Pancreas (tissue), 10 donors: ENCODE measurements around the gene NAIF1. TPM values are rescaled to one million over a fixed set of nuclear protein-coding genes. Genes with fewer than 3 reads are reported as not detected.

ENCODE experiments used
- ATAC-seq, 4 donors: fragments of 200-7000 bp; cut with Tn5 transposase; one replicate each; pipeline versions ENCODE4 v1.8.0 to v1.9.1; 2020; ENCODE audit warnings: mild to moderate bottlenecking in 4 of 4, moderate library complexity in 4 of 4
- DNase-seq, 6 donors: peaks; one replicate each; pipeline ENCODE4 v3.0.0-alpha.2; 2020
- FAIRE-seq: peaks from 2 replicates; lab custom pipeline; 2012; peaks lifted over from hg19 to GRCh38; lab: Jason Lieb, UNC
- H3K27ac ChIP-seq, 4 donors: fragments of 200-600 bp; sonication (generic); 1 replicate in 3 of 4; 2 replicates in 1 of 4; pipeline versions ENCODE4 v1.5.0 to v1.8.0; 2020
- H3K27me3 ChIP-seq, 4 donors: fragments of 200-600 bp; one replicate each; pipeline ENCODE4 v1.8.0; 2021
- H3K36me3 ChIP-seq, 3 donors: fragments of 200-600 bp; sonication (generic) in 1 of 3; one replicate each; pipeline versions ENCODE4 v1.5.0 to v1.8.0; 2020 to 2021
- H3K4me1 ChIP-seq, 3 donors: fragments of 200-600 bp; one replicate each; pipeline ENCODE4 v1.8.0; 2021
- H3K4me3 ChIP-seq, 4 donors: fragments of 200-600 bp; sonication (generic) in 2 of 4; one replicate each; pipeline versions ENCODE4 v1.5.0 to v1.8.0; 2020 to 2021
- H3K9me3 ChIP-seq, 4 donors: fragments of 200-600 bp; one replicate each; pipeline ENCODE4 v1.8.0; 2021
- WGBS, 2 donors: extraction: QIAGEN DNeasy Blood & Tissue Kit; methylation state at CpG; one replicate each; pipeline ENCODE4 v1.1.7; 2013; 5-methylcytosine and 5-hydroxymethylcytosine counted together
- intact Hi-C, 3 donors: fragments of 100-400 bp; cut with DNase I; formaldehyde crosslinking; loops; one replicate each; pipeline versions ENCODE4 v1.11.1 to v1.14.2; 2022
- polyA plus RNA-seq, 2 donors: library from polyadenylated mRNA; stranded (reverse); fragments of 200-250 nt; gene quantifications; one replicate each; pipeline ENCODE4 v1.2.3, GENCODE V29; 2013
- total RNA-seq, 6 donors: library from RNA; stranded (reverse); fragmentation: NEBNext Ultra II Directional in 4 of 6; extraction: Animal tissue kit (Norgen Biotek cat#: 25700) in 4 of 6; gene quantifications; one replicate each; pipeline versions ENCODE4 v1.2.1 to v1.2.4, GENCODE V29; 2021 to 2023
- TF ChIP-seq, protein P1 (sequence below), 4 donors: fragments of 200-600 bp; sonication (generic) in 3 of 4; IDR thresholded peaks; one replicate each; pipeline versions ENCODE4 v1.5.0 to v1.8.0; 2021; ENCODE audit warnings: antibody characterized with exemption in 4 of 4
- donor health status: healthy with polysubstance abuse.
- donor health status: DM: no; HTN: no; CAD: no; lungs with moderate emphysema.
- donor health status: DM: no; HTN: no; CAD: no.
- donor health status: control.
- donor health status: control.
- donor health status: Bipolar disorder and iron deficiency.
- donor health status: DM: yes; HTN: yes; CAD: no.
- donor health status: DM: no; HTN: no; CAD: no.
- donor health status: DM: no; HTN: no; CAD: no.
- donor health status: DM: yes; HTN: yes; CAD: no.

The NAIF1 gene
- total and polyA plus RNA-seq, 8 donors, result 3.0 to 6.8 (median 4.2) TPM

DNA sequence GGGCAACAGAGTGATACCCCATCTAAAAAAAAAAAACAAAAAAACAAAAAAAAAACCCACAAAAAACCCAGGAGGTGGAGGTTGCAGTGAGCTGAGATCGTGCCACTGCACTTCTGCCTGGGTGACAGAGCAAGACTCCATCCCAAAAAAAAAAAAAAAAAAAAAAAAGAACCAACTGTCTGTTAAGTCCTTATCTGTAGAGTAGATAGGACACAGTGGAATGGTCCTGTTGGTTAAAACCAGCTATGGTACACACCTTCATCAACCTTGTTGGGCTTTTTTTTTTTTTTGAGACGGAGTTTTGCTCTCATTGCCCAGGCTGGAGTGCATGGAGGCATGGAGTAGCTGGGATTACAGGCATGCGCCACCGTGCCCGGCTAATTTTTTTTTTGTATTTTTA is 13.1 kb upstream of the NAIF1 start:
- intact Hi-C loops, result no loop called here
- Histone ChIP-seq H3K36me3 (no peaks in the 10 kb centered on the region), H3K4me1 (peaks cover 18 to 39% (median 33%) of the 10 kb centered on the region in 3 donors), H3K27ac (peak overlapping the region in 1 of 4 donors; percentile 68), H3K4me3 (no peak overlapping the region), H3K9me3 (no peaks in the 10 kb centered on the region), H3K27me3 (no peaks in the 10 kb centered on the region)
- WGBS, 2 donors, result 96 to 98% methylated on average over 5 of the region's 5 CpGs
- TF ChIP-seq, protein P1, sequence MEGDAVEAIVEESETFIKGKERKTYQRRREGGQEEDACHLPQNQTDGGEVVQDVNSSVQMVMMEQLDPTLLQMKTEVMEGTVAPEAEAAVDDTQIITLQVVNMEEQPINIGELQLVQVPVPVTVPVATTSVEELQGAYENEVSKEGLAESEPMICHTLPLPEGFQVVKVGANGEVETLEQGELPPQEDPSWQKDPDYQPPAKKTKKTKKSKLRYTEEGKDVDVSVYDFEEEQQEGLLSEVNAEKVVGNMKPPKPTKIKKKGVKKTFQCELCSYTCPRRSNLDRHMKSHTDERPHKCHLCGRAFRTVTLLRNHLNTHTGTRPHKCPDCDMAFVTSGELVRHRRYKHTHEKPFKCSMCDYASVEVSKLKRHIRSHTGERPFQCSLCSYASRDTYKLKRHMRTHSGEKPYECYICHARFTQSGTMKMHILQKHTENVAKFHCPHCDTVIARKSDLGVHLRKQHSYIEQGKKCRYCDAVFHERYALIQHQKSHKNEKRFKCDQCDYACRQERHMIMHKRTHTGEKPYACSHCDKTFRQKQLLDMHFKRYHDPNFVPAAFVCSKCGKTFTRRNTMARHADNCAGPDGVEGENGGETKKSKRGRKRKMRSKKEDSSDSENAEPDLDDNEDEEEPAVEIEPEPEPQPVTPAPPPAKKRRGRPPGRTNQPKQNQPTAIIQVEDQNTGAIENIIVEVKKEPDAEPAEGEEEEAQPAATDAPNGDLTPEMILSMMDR (IDR thresholded peaks at IDR 0.05), result no peak
- no peak for ATAC-seq
- FAIRE-seq, result no peak
- no peak for DNase-seq

DNA sequence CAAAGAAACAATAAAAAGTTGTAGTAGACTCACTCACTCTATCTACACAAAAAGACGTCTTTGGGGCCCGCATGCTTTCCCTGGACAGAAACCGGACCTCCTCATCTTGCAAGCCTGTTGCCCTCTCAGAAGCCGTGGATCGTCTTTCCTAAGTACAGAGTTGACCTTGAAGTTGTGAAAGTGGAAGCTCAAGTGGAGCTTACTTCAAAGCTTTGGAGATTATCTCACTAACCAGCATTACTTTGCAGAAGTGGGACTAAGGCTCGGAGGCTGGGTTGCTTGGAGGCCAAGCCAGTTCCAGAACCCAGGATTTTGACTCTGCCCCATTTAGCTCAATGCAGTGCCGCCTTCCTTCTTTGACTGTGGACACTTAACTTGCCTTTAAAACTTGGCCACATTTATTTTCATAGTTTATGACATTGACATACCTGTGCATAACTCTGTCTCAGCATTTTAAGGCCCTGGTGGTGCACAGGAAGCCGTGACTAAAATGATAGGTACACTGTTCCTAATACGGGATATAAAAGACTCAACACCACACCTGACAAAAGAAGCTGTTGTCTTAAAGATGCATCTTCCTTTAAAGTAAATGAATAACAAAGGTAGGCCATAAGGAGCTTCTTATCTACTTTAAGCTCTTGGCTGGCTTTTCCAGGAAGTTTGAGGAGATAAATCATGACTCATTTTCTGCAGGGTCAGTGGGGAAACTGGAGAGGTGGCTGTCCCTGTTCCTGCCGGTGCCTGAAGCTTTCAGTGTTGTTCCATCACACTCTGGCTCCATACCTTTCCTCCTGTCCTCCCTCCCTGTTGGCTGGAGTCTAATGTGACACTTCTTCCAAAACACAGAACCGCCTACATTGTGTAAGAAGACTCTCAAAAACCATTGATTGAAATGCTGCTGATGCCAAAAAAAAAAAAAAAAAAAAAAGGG is 11.6 kb upstream of the NAIF1 start:
- no peaks in the 10 kb centered on the region for H3K27me3 ChIP-seq
- DNase-seq (peak in 3 of 6 donors; percentile 12 to 72 (median 55)), FAIRE-seq (no peak), ATAC-seq (peak; percentile 78 to 88 (median 83))
- intact Hi-C loops, result no loop called here
- H3K4me1 ChIP-seq, result peaks cover 18 to 42% (median 33%) of the 10 kb centered on the region in 3 donors
- H3K27ac ChIP-seq, result peak overlapping the region; percentile 17 to 82 (median 58)
- no peak overlapping the region for H3K4me3 ChIP-seq
- H3K9me3 ChIP-seq, result no peaks in the 10 kb centered on the region
- 39 to 45% methylated on average over 11 of the region's 11 CpGs for WGBS, 2 donors
- H3K36me3 ChIP-seq, result no peaks in the 10 kb centered on the region
- TF ChIP-seq, protein P1 (IDR thresholded peaks at IDR 0.05), result no peak

DNA sequence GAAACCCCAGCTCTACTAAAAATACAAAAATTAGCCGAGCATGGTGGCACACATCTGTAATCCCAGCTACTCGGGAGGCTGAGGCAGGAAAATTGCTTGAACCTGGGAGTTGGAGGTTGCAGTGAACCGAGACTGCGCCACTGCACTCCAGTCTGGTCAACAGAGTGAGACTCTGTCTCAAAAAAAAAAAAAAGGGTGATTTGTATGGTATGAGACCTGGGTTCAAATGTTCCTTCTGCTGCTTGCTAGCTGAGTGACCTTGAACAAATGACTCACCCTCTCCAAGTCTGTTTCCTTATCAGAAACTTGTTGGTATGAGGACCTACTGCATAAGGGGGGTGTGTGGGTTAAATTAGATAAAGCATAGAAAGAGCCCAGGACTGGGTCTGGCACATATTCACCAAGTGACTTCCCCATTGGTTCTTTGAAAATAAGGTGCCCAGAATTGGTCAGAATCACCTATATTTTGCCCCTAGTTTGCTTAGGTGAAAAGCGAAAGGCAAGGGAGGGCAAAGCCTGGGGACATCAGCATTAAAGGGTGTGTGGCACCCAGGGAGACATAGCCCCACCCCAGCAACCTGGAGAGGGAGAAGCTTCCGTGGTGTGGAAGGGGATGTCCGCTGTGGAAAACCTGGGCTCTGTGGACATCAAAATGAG is 10.9 kb upstream of the NAIF1 start:
- peaks cover 19 to 50% (median 34%) of the 10 kb centered on the region in 3 donors for H3K4me1 ChIP-seq
- no peaks in the 10 kb centered on the region for H3K9me3 ChIP-seq
- no peaks in the 10 kb centered on the region for H3K27me3 ChIP-seq
- FAIRE-seq (no peak), DNase-seq (peak in 1 of 6 donors; percentile 7), ATAC-seq (peak; percentile 49 to 60 (median 55))
- no peaks in the 10 kb centered on the region for H3K36me3 ChIP-seq
- TF ChIP-seq, protein P1 (IDR thresholded peaks at IDR 0.05), result no peak
- H3K27ac ChIP-seq, result peak overlapping the region in 3 of 4 donors; percentile 17 to 82 (median 68)
- no peak overlapping the region for H3K4me3 ChIP-seq
- WGBS, 2 donors, result 89 to 94% methylated on average over 7 of the region's 7 CpGs
- intact Hi-C loops, result no loop called here

DNA sequence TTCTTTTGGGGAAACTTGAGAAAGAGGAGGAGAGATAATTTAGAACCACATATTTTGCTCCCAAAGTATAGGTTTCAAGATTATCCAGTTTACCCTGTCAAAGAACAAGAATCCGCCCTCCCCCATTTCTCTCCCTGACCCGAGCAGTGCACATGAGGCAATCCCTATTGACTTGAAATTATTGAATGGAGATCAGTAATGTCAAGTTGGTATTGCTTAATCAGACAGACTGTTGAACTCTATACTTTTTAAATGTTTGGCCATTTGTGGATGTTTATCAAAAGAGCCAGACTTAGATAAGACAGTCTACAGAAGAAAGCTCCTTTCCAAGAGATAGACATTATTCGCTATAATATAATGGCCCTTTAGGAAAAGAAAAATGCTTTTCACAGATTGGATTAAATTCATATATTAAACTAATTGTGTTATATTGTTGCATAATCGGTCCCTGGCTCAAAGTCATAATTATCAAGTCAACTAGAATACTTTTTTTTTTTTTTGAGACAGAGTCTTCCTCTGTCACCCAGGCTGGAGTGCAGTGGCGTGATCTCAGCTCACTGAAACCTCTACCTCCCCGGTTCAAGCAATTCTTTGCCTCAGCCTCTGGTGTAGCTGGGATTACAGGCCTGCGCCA is 6.2 kb upstream of the NAIF1 start:
- Histone ChIP-seq H3K36me3 (no peaks in the 10 kb centered on the region), H3K27me3 (no peaks in the 10 kb centered on the region), H3K4me3 (no peak overlapping the region), H3K4me1 (peaks cover 23 to 35% (median 23%) of the 10 kb centered on the region in 3 donors), H3K27ac (peak overlapping the region in 2 of 4 donors; percentile 62 to 63), H3K9me3 (no peaks in the 10 kb centered on the region)
- TF ChIP-seq, protein P1 (IDR thresholded peaks at IDR 0.05), result no peak
- no peak for DNase-seq
- intact Hi-C loops, result no loop called here
- no peak for FAIRE-seq
- ATAC-seq, result peak in 3 of 4 donors; percentile 6 to 17 (median 15)
- WGBS, 2 donors, result 62 to 64% methylated on average over 7 of the region's 7 CpGs
